ENCODE results near the gene DDTL. TPM values are rescaled to one million over a fixed set of nuclear protein-coding genes. Genes with fewer than 3 reads are reported as not detected.
"Not testable (repeated sequence)": the region's sequence is repeated elsewhere in the genome, so short reads cannot be mapped to it uniquely, and the experiment has no call there.

DDTL gene
- polyA plus RNA-seq, 3 donors = 0.25 to 0.41 TPM; not detected in 1

- H3K4me1 Mint-ChIP-seq; DNase-seq; H3K4me3 ChIP-seq (replicated peaks in 1 of 3; ENCODE audit: low read depth in 2 of 3, low read length in 3 of 3); H3K79me2 ChIP-seq (ENCODE audit: insufficient read depth, low read length); H3K9ac ChIP-seq (ENCODE audit: insufficient read depth, low read length, poor library complexity, severe bottlenecking); H3K27ac Mint-ChIP-seq; H3K27ac ChIP-seq (ENCODE audit: low read depth in 1 of 2, low read length in 2 of 2); H3K4me1 ChIP-seq (ENCODE audit: control insufficient read depth in 1 of 2, insufficient read depth in 2 of 2, low read length in 2 of 2); H2AFZ ChIP-seq (ENCODE audit: insufficient read depth, low read depth, low read length, poor library complexity, severe bottlenecking); H3K9me3 ChIP-seq (replicated peaks in 1 of 2; ENCODE audit: control insufficient read depth in 1 of 2, insufficient read depth in 1 of 2, low read length in 2 of 2); H3K27me3 Mint-ChIP-seq (ENCODE audit: low read depth in 3 of 3); H3K4me3 Mint-ChIP-seq; H3K27me3 ChIP-seq (ENCODE audit: control insufficient read depth in 2 of 2, insufficient read depth in 2 of 2, low read length in 2 of 2); intact Hi-C loops (cut with micrococcal nuclease); H3K9me3 Mint-ChIP-seq; H3K4me2 ChIP-seq (replicated peaks; ENCODE audit: extremely low read depth, low read length, poor library complexity, severe bottlenecking): not testable (repeated sequence)
- Histone ChIP-seq H4K20me1 (ENCODE audit: insufficient read depth, low read length) (peaks cover 22% of the 10 kb centered on the region), H3K36me3 (replicated peaks in 1 of 2; ENCODE audit: control insufficient read depth in 1 of 2, insufficient read depth in 2 of 2, low read length in 2 of 2) (peaks cover 16 to 22% of the 10 kb centered on the region in 2 donors)
- WGBS (ENCODE audit: insufficient coverage) = no CpG with 5 or more reads among the region's 18 CpGs
- peaks cover 19 to 21% of the 10 kb centered on the region in 2 donors for H3K36me3 Mint-ChIP-seq
These were observed 594 bp upstream of the DDTL start for GRCh38 chr22:23966094-23966493.

DNA sequence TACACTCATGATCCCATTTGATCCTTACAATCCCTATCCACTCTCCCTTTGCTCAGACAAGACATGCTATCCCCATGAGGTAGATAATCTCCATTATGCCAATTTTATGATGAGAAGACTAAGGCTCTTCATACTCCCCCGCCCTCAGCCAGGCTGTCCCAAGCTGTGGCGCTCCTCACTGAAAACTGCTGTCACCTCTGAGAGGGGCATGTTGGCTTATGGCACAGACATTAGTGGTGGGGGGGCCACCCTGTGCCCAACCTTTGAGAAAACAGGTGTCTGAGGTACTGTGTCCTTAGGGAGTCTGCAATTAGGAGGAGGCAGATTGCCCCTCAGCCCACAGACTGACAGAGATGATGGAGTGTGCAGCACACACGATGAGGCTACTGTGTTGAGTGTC, 2.4 kb downstream of the DDTL start:
- Mint-ChIP-seq H3K27me3 (ENCODE audit: low read depth in 3 of 3) (no peaks in the 10 kb centered on the region), H3K27ac (no peak overlapping the region), H3K9me3 (peaks cover 0 to 3% (median 0%) of the 10 kb centered on the region in 7 donors), H3K4me1 (no peaks in the 10 kb centered on the region), H3K36me3 (peaks cover 28 to 31% of the 10 kb centered on the region in 2 donors), H3K4me3 (no peak overlapping the region)
- Histone ChIP-seq H3K27me3 (ENCODE audit: control insufficient read depth in 2 of 2, insufficient read depth in 2 of 2, low read length in 2 of 2) (no peaks in the 10 kb centered on the region), H3K9ac (ENCODE audit: insufficient read depth, low read length, poor library complexity, severe bottlenecking) (no peak overlapping the region), H2AFZ (ENCODE audit: insufficient read depth, low read depth, low read length, poor library complexity, severe bottlenecking) (no peak overlapping the region), H4K20me1 (ENCODE audit: insufficient read depth, low read length) (peaks cover 30% of the 10 kb centered on the region), H3K4me2 (replicated peaks; ENCODE audit: extremely low read depth, low read length, poor library complexity, severe bottlenecking) (no peak overlapping the region), H3K4me1 (ENCODE audit: control insufficient read depth in 1 of 2, insufficient read depth in 2 of 2, low read length in 2 of 2) (no peaks in the 10 kb centered on the region), H3K4me3 (replicated peaks in 1 of 3; ENCODE audit: low read depth in 2 of 3, low read length in 3 of 3) (no peak overlapping the region), H3K79me2 (ENCODE audit: insufficient read depth, low read length) (peaks cover 18% of the 10 kb centered on the region), H3K9me3 (replicated peaks in 1 of 2; ENCODE audit: control insufficient read depth in 1 of 2, insufficient read depth in 1 of 2, low read length in 2 of 2) (peaks cover 0 to 4% of the 10 kb centered on the region in 2 donors), H3K36me3 (replicated peaks in 1 of 2; ENCODE audit: control insufficient read depth in 1 of 2, insufficient read depth in 2 of 2, low read length in 2 of 2) (peaks cover 25 to 31% of the 10 kb centered on the region in 2 donors), H3K27ac (ENCODE audit: low read depth in 1 of 2, low read length in 2 of 2) (no peak overlapping the region)
- 100% methylated on average over 1 of the region's 3 CpGs for WGBS (ENCODE audit: insufficient coverage)
- TF ChIP-seq, protein P1, sequence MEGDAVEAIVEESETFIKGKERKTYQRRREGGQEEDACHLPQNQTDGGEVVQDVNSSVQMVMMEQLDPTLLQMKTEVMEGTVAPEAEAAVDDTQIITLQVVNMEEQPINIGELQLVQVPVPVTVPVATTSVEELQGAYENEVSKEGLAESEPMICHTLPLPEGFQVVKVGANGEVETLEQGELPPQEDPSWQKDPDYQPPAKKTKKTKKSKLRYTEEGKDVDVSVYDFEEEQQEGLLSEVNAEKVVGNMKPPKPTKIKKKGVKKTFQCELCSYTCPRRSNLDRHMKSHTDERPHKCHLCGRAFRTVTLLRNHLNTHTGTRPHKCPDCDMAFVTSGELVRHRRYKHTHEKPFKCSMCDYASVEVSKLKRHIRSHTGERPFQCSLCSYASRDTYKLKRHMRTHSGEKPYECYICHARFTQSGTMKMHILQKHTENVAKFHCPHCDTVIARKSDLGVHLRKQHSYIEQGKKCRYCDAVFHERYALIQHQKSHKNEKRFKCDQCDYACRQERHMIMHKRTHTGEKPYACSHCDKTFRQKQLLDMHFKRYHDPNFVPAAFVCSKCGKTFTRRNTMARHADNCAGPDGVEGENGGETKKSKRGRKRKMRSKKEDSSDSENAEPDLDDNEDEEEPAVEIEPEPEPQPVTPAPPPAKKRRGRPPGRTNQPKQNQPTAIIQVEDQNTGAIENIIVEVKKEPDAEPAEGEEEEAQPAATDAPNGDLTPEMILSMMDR (IDR thresholded peaks at IDR 0.05) = no peak
- intact Hi-C loops (cut with micrococcal nuclease) = no loop called here
- DNase-seq = no peak

Measured in CD14-positive monocyte (primary cell).